Measurements from ENCODE around the gene SYNE1. TPM values are rescaled to one million over a fixed set of nuclear protein-coding genes. Genes with fewer than 3 reads are reported as not detected.

The SYNE1 gene
- total RNA-seq, 1 experiment from 2014 or later, result 3.0 TPM

- no peak overlapping the region for H2BK120ac ChIP-seq (ENCODE audit: low read depth, low read length, poor library complexity, severe bottlenecking)
- no peak overlapping the region for H3K27ac ChIP-seq (ENCODE audit: insufficient read length, low read depth, low read length)
- H4K91ac ChIP-seq (ENCODE audit: insufficient read length, low read depth, low read length), result no peak overlapping the region
- no peak overlapping the region for H3K14ac ChIP-seq (ENCODE audit: insufficient read depth, low read length)
- H3K79me1 ChIP-seq (ENCODE audit: insufficient read depth, low read depth, low read length, poor library complexity, severe bottlenecking), result no peaks in the 10 kb centered on the region
- H3K9me3 ChIP-seq (ENCODE audit: control insufficient read depth, low read depth, low read length), result no peaks in the 10 kb centered on the region
- no peak overlapping the region for H3K4me3 Mint-ChIP-seq
- no peak overlapping the region for H3K9ac ChIP-seq (ENCODE audit: extremely low read depth, insufficient read length, low read length)
- H2BK20ac ChIP-seq (ENCODE audit: low read depth, low read length, poor library complexity, severe bottlenecking), result no peak overlapping the region
- H2AK5ac ChIP-seq (ENCODE audit: insufficient read length, low read length), result no peak overlapping the region
- no peak overlapping the region for H2BK15ac ChIP-seq (ENCODE audit: low read depth, low read length)
- no peak overlapping the region for H3K56ac ChIP-seq (ENCODE audit: insufficient read length, low read depth, low read length)
- H3K4me1 ChIP-seq (ENCODE audit: insufficient read depth, low read length), result no peaks in the 10 kb centered on the region
- H3K79me2 ChIP-seq (ENCODE audit: insufficient read depth, low read length), result no peaks in the 10 kb centered on the region
- no CpG with 5 or more reads among the region's 1 CpG for WGBS (ENCODE audit: extremely low coverage, insufficient read length, low lambda C conversion rate)
- no peak overlapping the region for H2BK12ac ChIP-seq (ENCODE audit: insufficient read length, low read depth, low read length)
- no peak overlapping the region for H2BK5ac ChIP-seq (ENCODE audit: insufficient read length, low read length)
- no peaks in the 10 kb centered on the region for H3K23me2 ChIP-seq (ENCODE audit: insufficient read length, low read depth, low read length, poor library complexity, severe bottlenecking)
- H3K4ac ChIP-seq (ENCODE audit: low read depth, low read length), result no peak overlapping the region
- no peak overlapping the region for H4K5ac ChIP-seq (ENCODE audit: insufficient read length, low read depth, low read length)
- DNase-seq, result no peak
- H3K27me3 ChIP-seq (ENCODE audit: insufficient read depth, low read length), result no peaks in the 10 kb centered on the region
- H3K4me1 Mint-ChIP-seq, result peaks cover 4 to 7% of the 10 kb centered on the region in 2 experiments; a peak in 3 of 4 replicates
- no peak for TF ChIP-seq CTCF (conservative IDR thresholded peaks at IDR 0.05)
- no peak overlapping the region for H2AFZ ChIP-seq (ENCODE audit: low read length)
- no peaks in the 10 kb centered on the region for H3K27me3 Mint-ChIP-seq (ENCODE audit: low read depth)
- H3K36me3 Mint-ChIP-seq (ENCODE audit: insufficient read depth in 1 of 3, low read depth in 3 of 3), result no peaks in the 10 kb centered on the region
- H3K27ac Mint-ChIP-seq, result no peak overlapping the region
- H3K4me2 ChIP-seq (ENCODE audit: insufficient read depth, insufficient read length, low read length), result no peak overlapping the region
- no peak overlapping the region for H4K8ac ChIP-seq (replicated peaks; ENCODE audit: insufficient read length, low read depth, low read length)
- no peaks in the 10 kb centered on the region for H4K20me1 ChIP-seq (ENCODE audit: control insufficient read depth, insufficient read depth, insufficient read length)
- H3K23ac ChIP-seq (ENCODE audit: insufficient read length, low read depth, low read length), result no peak overlapping the region
- H3K18ac ChIP-seq (ENCODE audit: insufficient read length, low read depth, low read length), result no peak overlapping the region
- H3K9me3 Mint-ChIP-seq, result no peaks in the 10 kb centered on the region
- no peak overlapping the region for H3T11ph ChIP-seq (ENCODE audit: low read length)
Measured at GRCh38 chr6:152146385-152146784, 490.8 kb downstream of the SYNE1 start.
